22Rv1 (cell line): ENCODE data around the gene MCM3AP.

Experiments used
- CTCF ChIP-seq: fragments of 450-650 bp; IDR thresholded peaks from 2 replicates; pipeline ENCODE4 v1.5.1; 2017; ENCODE audit warnings: mild to moderate bottlenecking
- ZFX ChIP-seq: fragments of 450-650 bp; IDR thresholded peaks from 2 replicates; pipeline ENCODE4 v1.6.1; 2017; ENCODE audit warnings: antibody characterized with exemption, borderline replicate concordance

DNA sequence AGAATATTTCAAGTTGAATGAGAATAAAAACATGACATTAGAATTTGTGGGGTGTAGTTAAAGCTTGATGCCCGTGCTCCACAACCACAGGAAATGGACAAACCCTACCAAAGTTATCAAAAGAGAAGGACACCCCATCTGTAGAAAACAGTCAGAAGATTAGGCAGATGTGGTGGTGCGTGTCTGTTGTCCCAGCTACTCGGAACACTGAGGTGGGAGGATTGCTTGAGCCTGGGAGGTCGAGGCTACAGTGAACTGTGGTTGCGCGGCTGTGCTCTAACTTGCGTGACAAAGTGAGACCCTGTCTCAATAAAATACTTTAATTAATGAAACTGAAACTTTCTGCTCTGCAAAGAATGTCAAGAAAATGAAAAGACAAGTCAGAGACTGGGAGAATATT, 99.7 kb downstream of the MCM3AP start:
- TF ChIP-seq CTCF: no peak
- no peak for TF ChIP-seq ZFX
